ENCODE data around the gene GORASP2. TPM values are rescaled to one million over a fixed set of nuclear protein-coding genes. Genes with fewer than 3 reads are reported as not detected.

GORASP2 gene
- polyA plus RNA-seq, 1 of the 3 experiments (the other 2 are of a cell fraction), result 127 TPM

DNA sequence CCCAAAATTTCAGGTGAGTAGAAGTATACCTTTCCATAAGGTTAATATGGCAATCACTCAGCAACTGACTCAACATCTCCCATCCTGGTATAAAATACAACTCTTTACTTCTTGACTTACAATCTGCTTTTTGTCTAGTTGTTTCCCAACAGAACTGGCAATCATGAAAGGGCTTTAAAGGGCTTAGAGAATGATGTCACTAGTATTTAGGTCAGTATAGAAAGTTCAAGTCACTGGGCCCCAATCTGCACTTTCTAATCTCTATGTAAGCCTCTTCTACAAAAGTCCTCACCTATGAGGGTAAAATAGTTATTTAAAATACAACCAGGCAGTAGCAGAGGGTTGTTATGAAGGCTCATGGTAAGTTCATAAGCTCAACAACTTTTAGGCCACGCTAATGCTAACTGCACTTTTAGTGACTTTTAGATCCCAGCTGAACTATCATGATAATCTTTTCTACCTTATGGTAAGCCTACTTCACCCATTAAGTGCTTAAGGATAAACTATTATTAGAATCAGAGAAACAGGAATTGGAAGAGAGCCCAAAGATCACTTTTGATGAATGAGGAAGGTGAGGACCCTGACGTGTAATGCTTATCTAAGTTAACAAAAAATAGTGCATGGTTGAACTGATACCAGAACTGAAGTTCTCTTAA, 79.6 kb downstream of the GORASP2 start:
- ChIA-PET POLR2A (no interaction called here), CTCF (no interaction called here)
- WGBS (ENCODE audit: low lambda C conversion rate), result 94% methylated on average over 2 of the region's 2 CpGs

GRCh38 chr2:171009386-171009785, 80.3 kb downstream of the GORASP2 start:
- Histone ChIP-seq H4K20me1 (ENCODE audit: insufficient read depth) (no peaks in the 10 kb centered on the region), H3K9me2 (no peaks in the 10 kb centered on the region), H3K9ac (no peak overlapping the region), H3K79me2 (ENCODE audit: insufficient read depth) (no peaks in the 10 kb centered on the region), H3K9me3 (no peaks in the 10 kb centered on the region), H3K4me1 (ENCODE audit: control insufficient read depth in 1 of 2, insufficient read depth in 2 of 2, low read depth in 1 of 2, low read length in 1 of 2) (no peaks in the 10 kb centered on the region), H3K4me3 (ENCODE audit: low read depth in 2 of 2, low read length in 1 of 2) (no peak overlapping the region), H2AFZ (ENCODE audit: low read depth) (no peak overlapping the region), H3K27ac (ENCODE audit: low read depth in 2 of 2, low read length in 1 of 2) (no peak overlapping the region), H3K27me3 (ENCODE audit: insufficient read depth) (no peaks in the 10 kb centered on the region), H3K4me2 (no peak overlapping the region), H3K36me3 (replicated peaks in 1 of 2; ENCODE audit: control insufficient read depth in 1 of 2, insufficient read depth in 2 of 2, low read length in 1 of 2) (peaks cover 47 to 63% of the 10 kb centered on the region in 2 experiments), H3F3A (replicated peaks; ENCODE audit: insufficient read depth) (no peaks in the 10 kb centered on the region)
- ChIA-PET CTCF (interaction anchor here (0.9 to 1.4 kb wide), 3 partner anchors 16 to 36 kb away, joined by 3 read pairs; no protein-coding TSS in a partner anchor), POLR2A (interaction anchor here (0.7 kb wide), 1 partner anchor 80 kb away, joined by 4 read pairs; the partner anchor contains the start of gene GORASP2)
- TF ChIP-seq YY1 (IDR thresholded peaks at IDR 0.05; ENCODE audit: low read depth), result no peak
- no peak for TF ChIP-seq MAX (IDR thresholded peaks at IDR 0.05; ENCODE audit: low read depth)
- no peak for TF ChIP-seq FOXM1 (IDR thresholded peaks at IDR 0.05; ENCODE audit: low read depth)
- TF ChIP-seq, protein P1, sequence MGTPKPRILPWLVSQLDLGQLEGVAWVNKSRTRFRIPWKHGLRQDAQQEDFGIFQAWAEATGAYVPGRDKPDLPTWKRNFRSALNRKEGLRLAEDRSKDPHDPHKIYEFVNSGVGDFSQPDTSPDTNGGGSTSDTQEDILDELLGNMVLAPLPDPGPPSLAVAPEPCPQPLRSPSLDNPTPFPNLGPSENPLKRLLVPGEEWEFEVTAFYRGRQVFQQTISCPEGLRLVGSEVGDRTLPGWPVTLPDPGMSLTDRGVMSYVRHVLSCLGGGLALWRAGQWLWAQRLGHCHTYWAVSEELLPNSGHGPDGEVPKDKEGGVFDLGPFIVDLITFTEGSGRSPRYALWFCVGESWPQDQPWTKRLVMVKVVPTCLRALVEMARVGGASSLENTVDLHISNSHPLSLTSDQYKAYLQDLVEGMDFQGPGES (IDR thresholded peaks at IDR 0.05; ENCODE audit: low read depth, low read length), result no peak
- no peak for TF ChIP-seq RAD21 (IDR thresholded peaks at IDR 0.05; ENCODE audit: low read length)
- no peak for TF ChIP-seq CHD2 (IDR thresholded peaks at IDR 0.05; ENCODE audit: low read length, partially characterized antibody)
- TF ChIP-seq MEF2A (IDR thresholded peaks at IDR 0.05; ENCODE audit: borderline replicate concordance, low read depth), result no peak
- TF ChIP-seq RFX5 (IDR thresholded peaks at IDR 0.05; ENCODE audit: low read length), result no peak
- no peak for TF ChIP-seq FOSL2 (IDR thresholded peaks at IDR 0.05; ENCODE audit: borderline replicate concordance, low read depth)
- TF ChIP-seq PBX3 (IDR thresholded peaks at IDR 0.05), result no peak
- 97% methylated on average over 4 of the region's 4 CpGs for WGBS (ENCODE audit: low lambda C conversion rate)
- DNase-seq, result no peak

More for the DNA sequence above, 79.6 kb downstream of the GORASP2 start:
- TF ChIP-seq YY1 (IDR thresholded peaks at IDR 0.05; ENCODE audit: low read depth) (no peak), RCOR1 (IDR thresholded peaks at IDR 0.05; ENCODE audit: low read length) (no peak), NFIC (IDR thresholded peaks at IDR 0.05; ENCODE audit: borderline replicate concordance) (no peak), RXRA (IDR thresholded peaks at IDR 0.05; ENCODE audit: borderline replicate concordance, low read depth) (no peak), FOSL2 (IDR thresholded peaks at IDR 0.05; ENCODE audit: borderline replicate concordance, low read depth) (no peak), GABPA (IDR thresholded peaks at IDR 0.05; ENCODE audit: low read depth) (no peak), POLR2AphosphoS5 (IDR thresholded peaks at IDR 0.05; ENCODE audit: low read depth, low read length) (no peak), USF2 (IDR thresholded peaks at IDR 0.05; ENCODE audit: borderline replicate concordance, low read depth, low read length) (no peak), CHD2 (IDR thresholded peaks at IDR 0.05; ENCODE audit: low read length, partially characterized antibody) (no peak)
- TF ChIP-seq, protein P2, sequence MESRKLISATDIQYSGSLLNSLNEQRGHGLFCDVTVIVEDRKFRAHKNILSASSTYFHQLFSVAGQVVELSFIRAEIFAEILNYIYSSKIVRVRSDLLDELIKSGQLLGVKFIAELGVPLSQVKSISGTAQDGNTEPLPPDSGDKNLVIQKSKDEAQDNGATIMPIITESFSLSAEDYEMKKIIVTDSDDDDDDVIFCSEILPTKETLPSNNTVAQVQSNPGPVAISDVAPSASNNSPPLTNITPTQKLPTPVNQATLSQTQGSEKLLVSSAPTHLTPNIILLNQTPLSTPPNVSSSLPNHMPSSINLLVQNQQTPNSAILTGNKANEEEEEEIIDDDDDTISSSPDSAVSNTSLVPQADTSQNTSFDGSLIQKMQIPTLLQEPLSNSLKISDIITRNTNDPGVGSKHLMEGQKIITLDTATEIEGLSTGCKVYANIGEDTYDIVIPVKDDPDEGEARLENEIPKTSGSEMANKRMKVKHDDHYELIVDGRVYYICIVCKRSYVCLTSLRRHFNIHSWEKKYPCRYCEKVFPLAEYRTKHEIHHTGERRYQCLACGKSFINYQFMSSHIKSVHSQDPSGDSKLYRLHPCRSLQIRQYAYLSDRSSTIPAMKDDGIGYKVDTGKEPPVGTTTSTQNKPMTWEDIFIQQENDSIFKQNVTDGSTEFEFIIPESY (IDR thresholded peaks at IDR 0.05; ENCODE audit: borderline replicate concordance, low read depth), result no peak
- no peak overlapping the region for H2AFZ ChIP-seq (ENCODE audit: low read depth)
- no peaks in the 10 kb centered on the region for H3K79me2 ChIP-seq (ENCODE audit: insufficient read depth)
- H3K9ac ChIP-seq, result no peak overlapping the region
- no peak overlapping the region for H3K4me3 ChIP-seq (ENCODE audit: low read depth in 2 of 2, low read length in 1 of 2)
- no peak overlapping the region for H3K4me2 ChIP-seq
- H4K20me1 ChIP-seq (ENCODE audit: insufficient read depth), result no peaks in the 10 kb centered on the region
- peaks cover 43 to 64% of the 10 kb centered on the region in 2 experiments for H3K36me3 ChIP-seq (replicated peaks in 1 of 2; ENCODE audit: control insufficient read depth in 1 of 2, insufficient read depth in 2 of 2, low read length in 1 of 2)
- no peaks in the 10 kb centered on the region for H3K9me3 ChIP-seq
- H3K4me1 ChIP-seq (ENCODE audit: control insufficient read depth in 1 of 2, insufficient read depth in 2 of 2, low read depth in 1 of 2, low read length in 1 of 2), result no peaks in the 10 kb centered on the region
- no peaks in the 10 kb centered on the region for H3K9me2 ChIP-seq
- H3K27ac ChIP-seq (ENCODE audit: low read depth in 2 of 2, low read length in 1 of 2), result no peak overlapping the region
- no peak for DNase-seq
- no peaks in the 10 kb centered on the region for H3F3A ChIP-seq (replicated peaks; ENCODE audit: insufficient read depth)
- no peaks in the 10 kb centered on the region for H3K27me3 ChIP-seq (ENCODE audit: insufficient read depth)
